GM12878 (cell line): ENCODE data around the gene NHLRC4. TPM values are rescaled to one million over a fixed set of nuclear protein-coding genes. Genes with fewer than 3 reads are reported as not detected.

Experiments used
- BHLHE40 ChIP-seq, 2 experiments: fragments of 450-650 bp in 1 of 2; IDR thresholded peaks; 2 replicates each; pipeline ENCODE4 v1.6.1; 2011 to 2017; ENCODE audit warnings: low read depth in 2 of 2, borderline replicate concordance in 1 of 2, improper control_type of control experiment in 1 of 2, low read length in 1 of 2, mild to moderate bottlenecking in 1 of 2
- CBX5 ChIP-seq: sonication (generic); IDR thresholded peaks from 2 replicates; pipeline ENCODE4 v1.6.1; 2016; ENCODE audit warnings: low read depth, moderate library complexity, mild to moderate bottlenecking, inconsistent platforms
- CEBPB ChIP-seq, 2 experiments: fragments of 150-350 bp in 1 of 2; IDR thresholded peaks; 2 replicates each; pipeline ENCODE4 v1.6.1; 2012 to 2014; ENCODE audit warnings: low read depth in 2 of 2, low read length in 2 of 2, borderline replicate concordance in 1 of 2, inconsistent platforms in 1 of 2
- CHD2 ChIP-seq: IDR thresholded peaks from 2 replicates; pipeline ENCODE4 v1.6.1; 2011; ENCODE audit warnings: low read depth, low read length, improper control_type of control experiment, borderline replicate concordance
- ETV6 ChIP-seq, 2 experiments: fragments of 450-650 bp in 1 of 2; IDR thresholded peaks in 1 of 2; conservative IDR thresholded peaks in 1 of 2; 2 replicates each; pipeline ENCODE4 v1.6.1; 2014; ENCODE audit warnings: antibody characterized with exemption in 1 of 2, borderline replicate concordance in 1 of 2, low read depth in 1 of 2, mild to moderate bottlenecking in 1 of 2, moderate library complexity in 1 of 2
- JUND ChIP-seq: IDR thresholded peaks from 2 replicates; pipeline ENCODE4 v1.6.1; 2012; ENCODE audit warnings: low read depth, mild to moderate bottlenecking, low read length, improper control_type of control experiment, moderate library complexity
- NFYA ChIP-seq: IDR thresholded peaks from 2 replicates; pipeline ENCODE4 v1.6.1; 2011; ENCODE audit warnings: low read depth, mild to moderate bottlenecking, low read length, improper control_type of control experiment, borderline replicate concordance
- NRF1 ChIP-seq: conservative IDR thresholded peaks from 2 replicates; pipeline ENCODE4 v1.6.1; 2011; ENCODE audit warnings: mild to moderate bottlenecking, low read depth, low read length, improper control_type of control experiment
- PAX5 ChIP-seq: IDR thresholded peaks from 2 replicates; pipeline ENCODE4 v1.6.1; 2011; ENCODE audit warnings: low read depth, low read length, borderline replicate concordance
- SIN3A ChIP-seq: IDR thresholded peaks from 2 replicates; pipeline ENCODE4 v1.6.1; 2012; ENCODE audit warnings: low read depth, low read length, improper control_type of control experiment
- SREBF1 ChIP-seq: IDR thresholded peaks from 2 replicates; pipeline ENCODE4 v1.6.1; 2012; ENCODE audit warnings: mild to moderate bottlenecking, low read length
- TAF1 ChIP-seq: IDR thresholded peaks from 2 replicates; pipeline ENCODE4 v1.6.1; 2011; ENCODE audit warnings: mild to moderate bottlenecking, low read depth, low read length, borderline replicate concordance
- ZNF207 ChIP-seq: fragments of 450-650 bp; IDR thresholded peaks from 2 replicates; pipeline ENCODE4 v1.6.1; 2014; ENCODE audit warnings: antibody characterized with exemption, mild to moderate bottlenecking, borderline replicate concordance
- ZNF217 ChIP-seq: fragments of 450-650 bp; IDR thresholded peaks from 2 replicates; pipeline ENCODE4 v1.6.1; 2017; ENCODE audit warnings: antibody characterized with exemption, mild to moderate bottlenecking
- polyA plus RNA-seq, 11 experiments: library from polyadenylated mRNA; depleted of rRNA in 4 of 11; unstranded in 6 of 11; stranded (reverse) in 5 of 11; fragments of >200 nt; fragmentation: Nextera tagmentation in 4 of 11; fragmentation: Illumina TruSeq in 1 of 11; extraction: Ambion mirVana in 4 of 11; extraction: Trizol in 1 of 11; gene quantifications; 1 replicate in 1 of 11; 2 replicates in 10 of 11; pipeline versions ENCODE4 v1.2.1 to v1.2.3, GENCODE V29; 2011 to 2016; ENCODE audit warnings: inconsistent platforms in 2 of 11, missing spikeins in 2 of 11, low read depth in 1 of 11
- total RNA-seq, 4 experiments: library from RNA; depleted of rRNA in 3 of 4; stranded (reverse); fragments of >200 nt in 3 of 4; fragmentation: Illumina TruSeq in 1 of 4; extraction: Trizol in 1 of 4; gene quantifications; 2 replicates each; pipeline versions ENCODE4 v1.2.1 to v1.2.3, GENCODE V29; 2013 to 2021
- TF ChIP-seq, protein P1 (sequence below): IDR thresholded peaks from 2 replicates; pipeline ENCODE4 v1.6.1; 2011; ENCODE audit warnings: low read depth, low read length, improper control_type of control experiment, borderline replicate concordance
- TF ChIP-seq, protein P2 (sequence below): fragments of 450-650 bp; IDR thresholded peaks from 2 replicates; pipeline ENCODE4 v1.6.1; 2016; ENCODE audit warnings: mild to moderate bottlenecking
- TF ChIP-seq, protein P3 (sequence below): fragments of 450-650 bp; IDR thresholded peaks from 2 replicates; pipeline ENCODE4 v1.6.1; 2016; ENCODE audit warnings: mild to moderate bottlenecking, moderate library complexity, borderline replicate concordance
- TF ChIP-seq, protein P4 (sequence below): fragments of 450-650 bp; IDR thresholded peaks from 2 replicates; pipeline ENCODE4 v1.6.1; 2017; ENCODE audit warnings: mild to moderate bottlenecking, moderate library complexity

Gene NHLRC4
- total and polyA plus RNA-seq, 10 of the 15 experiments (the other 5 are each of a cell fraction or from before 2014, with no cell fraction given) = 0.07 to 1.1 (median 0.57) TPM; not detected in 3

DNA sequence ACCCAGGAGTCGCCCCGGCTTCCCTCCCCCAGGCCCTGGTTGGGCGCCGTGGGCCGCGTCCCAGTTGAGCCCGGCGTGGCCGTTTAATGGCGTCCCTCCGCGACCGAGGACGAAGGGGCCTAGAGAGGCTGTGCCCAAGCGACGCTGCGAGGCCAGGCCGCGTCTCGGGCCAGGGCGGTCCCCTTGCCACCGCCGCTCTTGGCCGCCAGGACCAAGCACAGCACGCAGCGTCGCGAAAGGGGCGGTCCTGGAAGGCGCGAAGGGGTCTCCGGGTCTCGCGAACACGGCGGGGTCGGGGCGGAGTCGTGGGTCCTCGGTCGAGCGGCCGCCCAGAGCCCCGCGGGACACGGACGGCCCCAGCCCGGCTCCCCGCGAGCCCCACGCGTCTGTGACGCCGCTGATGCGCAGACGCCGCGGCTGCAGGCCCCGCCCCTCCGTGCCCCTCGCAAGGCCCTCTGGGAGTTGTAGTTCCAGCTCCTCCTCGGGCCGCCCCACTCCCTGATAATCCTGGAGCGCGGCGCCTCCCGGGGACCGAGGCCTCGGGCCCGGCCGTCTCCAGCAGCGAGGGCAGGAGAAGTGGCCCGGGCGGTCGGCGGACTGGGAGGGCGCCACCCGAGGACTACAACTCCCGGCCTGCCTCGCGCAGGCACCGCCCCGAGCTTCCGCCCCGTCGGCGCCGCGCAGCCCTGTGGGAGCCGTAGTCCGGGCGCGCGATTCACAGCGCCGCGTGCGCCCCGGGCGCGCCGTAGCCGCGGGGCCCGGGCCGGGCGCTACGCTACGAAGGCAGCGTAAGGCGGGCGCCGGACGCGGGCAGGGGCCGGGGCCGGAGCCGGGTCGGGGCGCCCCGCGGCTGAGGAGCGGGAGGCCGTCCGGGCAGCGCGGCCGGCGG is 39.5 kb upstream of the NHLRC4 start, which contains the start of gene CAPN15 (continued):
- TF ChIP-seq NRF1 = peak; percentile 61
- peak; percentile 56 for TF ChIP-seq CHD2
- TF ChIP-seq ZNF207 = peak; percentile 93
- TF ChIP-seq, protein P1, sequence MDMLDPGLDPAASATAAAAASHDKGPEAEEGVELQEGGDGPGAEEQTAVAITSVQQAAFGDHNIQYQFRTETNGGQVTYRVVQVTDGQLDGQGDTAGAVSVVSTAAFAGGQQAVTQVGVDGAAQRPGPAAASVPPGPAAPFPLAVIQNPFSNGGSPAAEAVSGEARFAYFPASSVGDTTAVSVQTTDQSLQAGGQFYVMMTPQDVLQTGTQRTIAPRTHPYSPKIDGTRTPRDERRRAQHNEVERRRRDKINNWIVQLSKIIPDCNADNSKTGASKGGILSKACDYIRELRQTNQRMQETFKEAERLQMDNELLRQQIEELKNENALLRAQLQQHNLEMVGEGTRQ = no peak
- no peak; the same call in 1 of the 2 replicates for TF ChIP-seq PAX5
- no peak for TF ChIP-seq JUND
- TF ChIP-seq NFYA = no peak
- peak in 1 of 2 experiments; percentile 52; a peak in 2 of 4 replicates for TF ChIP-seq BHLHE40 (IDR thresholded peaks at IDR 0.05; ENCODE audit: borderline replicate concordance in 1 of 2, low read depth in 2 of 2, low read length in 1 of 2)
- TF ChIP-seq, protein P2, sequence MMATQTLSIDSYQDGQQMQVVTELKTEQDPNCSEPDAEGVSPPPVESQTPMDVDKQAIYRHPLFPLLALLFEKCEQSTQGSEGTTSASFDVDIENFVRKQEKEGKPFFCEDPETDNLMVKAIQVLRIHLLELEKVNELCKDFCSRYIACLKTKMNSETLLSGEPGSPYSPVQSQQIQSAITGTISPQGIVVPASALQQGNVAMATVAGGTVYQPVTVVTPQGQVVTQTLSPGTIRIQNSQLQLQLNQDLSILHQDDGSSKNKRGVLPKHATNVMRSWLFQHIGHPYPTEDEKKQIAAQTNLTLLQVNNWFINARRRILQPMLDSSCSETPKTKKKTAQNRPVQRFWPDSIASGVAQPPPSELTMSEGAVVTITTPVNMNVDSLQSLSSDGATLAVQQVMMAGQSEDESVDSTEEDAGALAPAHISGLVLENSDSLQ = no peak
- TF ChIP-seq TAF1 = no peak
- TF ChIP-seq ETV6 (conservative IDR thresholded peaks at IDR 0.05 in 1 of 2, IDR thresholded peaks at IDR 0.05 in 1 of 2; ENCODE audit: borderline replicate concordance in 1 of 2, low read depth in 1 of 2) = no peak
- TF ChIP-seq CEBPB (IDR thresholded peaks at IDR 0.05; ENCODE audit: borderline replicate concordance in 1 of 2, low read depth in 2 of 2, low read length in 2 of 2) = no peak
- TF ChIP-seq SIN3A = peak; percentile 69; the same call in 1 of the 2 replicates
- peak; percentile 89 for TF ChIP-seq ZNF217
- TF ChIP-seq, protein P3, sequence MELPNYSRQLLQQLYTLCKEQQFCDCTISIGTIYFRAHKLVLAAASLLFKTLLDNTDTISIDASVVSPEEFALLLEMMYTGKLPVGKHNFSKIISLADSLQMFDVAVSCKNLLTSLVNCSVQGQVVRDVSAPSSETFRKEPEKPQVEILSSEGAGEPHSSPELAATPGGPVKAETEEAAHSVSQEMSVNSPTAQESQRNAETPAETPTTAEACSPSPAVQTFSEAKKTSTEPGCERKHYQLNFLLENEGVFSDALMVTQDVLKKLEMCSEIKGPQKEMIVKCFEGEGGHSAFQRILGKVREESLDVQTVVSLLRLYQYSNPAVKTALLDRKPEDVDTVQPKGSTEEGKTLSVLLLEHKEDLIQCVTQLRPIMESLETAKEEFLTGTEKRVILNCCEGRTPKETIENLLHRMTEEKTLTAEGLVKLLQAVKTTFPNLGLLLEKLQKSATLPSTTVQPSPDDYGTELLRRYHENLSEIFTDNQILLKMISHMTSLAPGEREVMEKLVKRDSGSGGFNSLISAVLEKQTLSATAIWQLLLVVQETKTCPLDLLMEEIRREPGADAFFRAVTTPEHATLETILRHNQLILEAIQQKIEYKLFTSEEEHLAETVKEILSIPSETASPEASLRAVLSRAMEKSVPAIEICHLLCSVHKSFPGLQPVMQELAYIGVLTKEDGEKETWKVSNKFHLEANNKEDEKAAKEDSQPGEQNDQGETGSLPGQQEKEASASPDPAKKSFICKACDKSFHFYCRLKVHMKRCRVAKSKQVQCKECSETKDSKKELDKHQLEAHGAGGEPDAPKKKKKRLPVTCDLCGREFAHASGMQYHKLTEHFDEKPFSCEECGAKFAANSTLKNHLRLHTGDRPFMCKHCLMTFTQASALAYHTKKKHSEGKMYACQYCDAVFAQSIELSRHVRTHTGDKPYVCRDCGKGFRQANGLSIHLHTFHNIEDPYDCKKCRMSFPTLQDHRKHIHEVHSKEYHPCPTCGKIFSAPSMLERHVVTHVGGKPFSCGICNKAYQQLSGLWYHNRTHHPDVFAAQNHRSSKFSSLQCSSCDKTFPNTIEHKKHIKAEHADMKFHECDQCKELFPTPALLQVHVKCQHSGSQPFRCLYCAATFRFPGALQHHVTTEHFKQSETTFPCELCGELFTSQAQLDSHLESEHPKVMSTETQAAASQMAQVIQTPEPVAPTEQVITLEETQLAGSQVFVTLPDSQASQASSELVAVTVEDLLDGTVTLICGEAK = peak; percentile 76; the same call in 1 of the 2 replicates
- TF ChIP-seq SREBF1 = peak; percentile 78
- TF ChIP-seq, protein P4, sequence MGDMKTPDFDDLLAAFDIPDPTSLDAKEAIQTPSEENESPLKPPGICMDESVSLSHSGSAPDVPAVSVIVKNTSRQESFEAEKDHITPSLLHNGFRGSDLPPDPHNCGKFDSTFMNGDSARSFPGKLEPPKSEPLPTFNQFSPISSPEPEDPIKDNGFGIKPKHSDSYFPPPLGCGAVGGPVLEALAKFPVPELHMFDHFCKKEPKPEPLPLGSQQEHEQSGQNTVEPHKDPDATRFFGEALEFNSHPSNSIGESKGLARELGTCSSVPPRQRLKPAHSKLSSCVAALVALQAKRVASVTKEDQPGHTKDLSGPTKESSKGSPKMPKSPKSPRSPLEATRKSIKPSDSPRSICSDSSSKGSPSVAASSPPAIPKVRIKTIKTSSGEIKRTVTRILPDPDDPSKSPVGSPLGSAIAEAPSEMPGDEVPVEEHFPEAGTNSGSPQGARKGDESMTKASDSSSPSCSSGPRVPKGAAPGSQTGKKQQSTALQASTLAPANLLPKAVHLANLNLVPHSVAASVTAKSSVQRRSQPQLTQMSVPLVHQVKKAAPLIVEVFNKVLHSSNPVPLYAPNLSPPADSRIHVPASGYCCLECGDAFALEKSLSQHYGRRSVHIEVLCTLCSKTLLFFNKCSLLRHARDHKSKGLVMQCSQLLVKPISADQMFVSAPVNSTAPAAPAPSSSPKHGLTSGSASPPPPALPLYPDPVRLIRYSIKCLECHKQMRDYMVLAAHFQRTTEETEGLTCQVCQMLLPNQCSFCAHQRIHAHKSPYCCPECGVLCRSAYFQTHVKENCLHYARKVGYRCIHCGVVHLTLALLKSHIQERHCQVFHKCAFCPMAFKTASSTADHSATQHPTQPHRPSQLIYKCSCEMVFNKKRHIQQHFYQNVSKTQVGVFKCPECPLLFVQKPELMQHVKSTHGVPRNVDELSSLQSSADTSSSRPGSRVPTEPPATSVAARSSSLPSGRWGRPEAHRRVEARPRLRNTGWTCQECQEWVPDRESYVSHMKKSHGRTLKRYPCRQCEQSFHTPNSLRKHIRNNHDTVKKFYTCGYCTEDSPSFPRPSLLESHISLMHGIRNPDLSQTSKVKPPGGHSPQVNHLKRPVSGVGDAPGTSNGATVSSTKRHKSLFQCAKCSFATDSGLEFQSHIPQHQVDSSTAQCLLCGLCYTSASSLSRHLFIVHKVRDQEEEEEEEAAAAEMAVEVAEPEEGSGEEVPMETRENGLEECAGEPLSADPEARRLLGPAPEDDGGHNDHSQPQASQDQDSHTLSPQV = no peak
- TF ChIP-seq CBX5 = no peak
